NCI-H128 (cell line): ENCODE results near the gene AIPL1.

Experiments used
- DNase-seq: peaks from one replicate; lab custom pipeline; 2025; ENCODE audit not compliant: unreplicated experiment; lab: John Stamatoyannopoulos, UW

The AIPL1 gene

DNA sequence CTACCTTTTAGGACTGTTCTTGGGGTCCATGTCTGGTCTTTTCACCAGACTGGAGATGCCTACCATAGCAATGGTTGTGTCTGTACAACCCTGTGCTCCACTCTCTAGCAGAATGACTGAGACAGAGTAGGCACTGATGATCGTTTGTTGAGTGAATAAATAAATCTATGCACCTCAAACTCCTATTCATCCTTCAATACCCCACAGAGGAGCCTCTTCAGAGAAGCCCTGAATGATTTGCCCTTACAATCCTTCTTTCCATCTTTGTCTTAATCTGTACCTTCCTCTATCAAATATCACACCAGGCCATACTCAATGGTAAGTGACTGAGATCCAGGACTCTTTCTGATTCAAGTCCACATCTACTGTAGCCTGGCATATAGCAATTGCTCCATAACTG, 32.6 kb upstream of the AIPL1 start:
- no peak for DNase-seq

DNA sequence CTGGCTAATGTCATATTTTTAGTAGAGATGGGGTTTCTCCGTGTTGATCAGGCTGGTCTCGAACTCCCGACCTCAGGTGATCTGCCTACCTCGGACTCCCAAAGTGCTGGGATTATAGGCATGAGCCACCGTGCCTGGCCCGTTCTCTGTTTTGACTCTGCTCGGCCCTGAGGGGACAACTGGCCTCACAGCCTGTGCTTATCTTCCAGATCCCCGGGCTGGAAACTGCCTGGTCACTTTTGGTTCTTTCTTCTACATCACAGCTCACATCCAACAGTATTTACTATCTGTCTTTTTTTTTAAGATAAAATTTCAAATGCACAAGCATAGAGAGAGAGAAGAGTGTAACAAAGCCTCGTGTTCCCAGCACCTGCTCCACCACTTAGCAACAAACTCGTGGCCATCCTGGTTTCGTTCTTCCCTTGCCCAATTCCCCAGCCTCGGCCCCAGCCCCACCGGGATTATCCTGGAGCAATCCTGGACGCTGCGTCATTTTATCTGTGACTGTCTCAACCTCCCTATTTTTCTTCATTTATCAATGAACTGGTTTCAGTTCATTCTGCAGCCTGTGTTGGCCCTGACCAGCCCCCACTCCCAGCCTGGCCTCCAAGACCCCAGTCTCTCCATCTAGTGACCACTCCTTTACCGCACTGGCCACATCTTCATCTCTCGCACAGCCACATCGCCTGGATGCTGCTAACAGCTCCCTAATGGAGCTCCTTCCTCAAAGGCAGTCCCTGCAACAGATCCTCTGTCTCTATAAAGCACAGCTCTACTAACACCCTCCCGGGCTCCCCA, 30.5 kb upstream of the AIPL1 start:
- DNase-seq = no peak

DNA sequence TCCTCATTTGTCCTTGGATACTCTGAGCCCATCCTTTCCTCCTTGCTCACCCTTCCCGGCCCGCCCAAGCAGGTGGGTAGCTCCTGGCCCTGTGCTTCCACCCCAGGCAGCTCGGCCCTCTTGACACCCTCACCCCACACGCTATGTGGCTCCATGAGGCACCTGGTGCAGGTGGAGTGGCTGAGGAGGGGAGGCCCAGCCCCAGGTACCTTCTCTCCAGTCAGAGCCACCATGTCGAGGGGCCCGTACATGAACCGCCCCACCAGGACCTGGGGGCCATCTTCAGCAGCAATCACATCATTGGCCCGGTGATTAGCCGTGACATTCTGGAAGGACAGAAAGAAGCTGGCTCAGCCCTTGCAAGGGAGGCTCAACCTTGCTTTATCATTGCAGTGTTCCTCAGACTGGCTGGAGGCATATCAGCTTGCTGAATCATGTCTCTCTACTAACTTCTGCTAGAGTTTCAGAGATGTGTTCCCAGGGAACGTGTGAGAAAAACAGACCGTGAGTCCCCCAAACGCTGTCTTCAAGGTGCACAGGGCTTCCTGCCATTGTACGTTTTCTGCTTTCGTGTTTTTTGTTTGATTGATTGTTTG, 29.6 kb upstream of the AIPL1 start:
- DNase-seq = no peak

DNA sequence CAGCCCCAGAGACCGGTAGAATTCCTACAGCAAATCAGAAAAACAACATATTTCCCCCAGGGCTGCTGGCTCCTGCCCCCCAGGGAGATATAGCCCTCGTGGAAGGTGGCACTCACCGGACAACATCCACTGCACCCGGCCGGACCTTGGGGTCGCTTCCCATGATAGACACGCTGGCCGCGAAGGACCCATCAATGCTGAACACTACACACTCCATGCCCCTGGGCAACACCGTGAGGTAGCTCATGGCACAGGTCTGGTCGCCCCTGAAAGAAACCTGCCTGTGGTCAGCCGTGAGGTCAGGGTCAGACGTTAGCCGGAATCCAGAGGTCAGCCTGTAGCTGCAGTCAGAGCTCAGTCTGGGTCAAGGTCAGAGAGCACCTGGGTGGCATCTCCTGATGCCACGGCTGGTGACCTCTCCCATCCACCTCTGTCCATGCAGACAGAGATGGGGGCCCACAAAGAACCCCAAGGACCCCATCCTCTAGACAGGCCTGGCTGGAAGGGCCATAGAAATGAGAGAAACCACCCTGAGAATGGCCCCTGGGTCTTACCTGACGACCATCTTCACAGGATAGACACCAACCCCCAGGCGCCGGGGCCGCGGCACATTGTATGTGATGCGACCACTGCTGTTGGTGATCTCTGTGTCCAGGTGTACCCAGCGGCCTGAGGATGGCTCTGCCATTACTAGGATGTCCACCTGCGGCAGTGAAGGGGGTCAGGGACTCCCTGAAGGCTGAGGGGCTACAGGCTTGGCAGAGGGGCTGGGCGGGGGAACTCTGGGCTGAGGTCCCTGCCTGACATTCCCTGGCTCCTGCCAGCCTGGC, 28.9 kb upstream of the AIPL1 start:
- DNase-seq = no peak

DNA sequence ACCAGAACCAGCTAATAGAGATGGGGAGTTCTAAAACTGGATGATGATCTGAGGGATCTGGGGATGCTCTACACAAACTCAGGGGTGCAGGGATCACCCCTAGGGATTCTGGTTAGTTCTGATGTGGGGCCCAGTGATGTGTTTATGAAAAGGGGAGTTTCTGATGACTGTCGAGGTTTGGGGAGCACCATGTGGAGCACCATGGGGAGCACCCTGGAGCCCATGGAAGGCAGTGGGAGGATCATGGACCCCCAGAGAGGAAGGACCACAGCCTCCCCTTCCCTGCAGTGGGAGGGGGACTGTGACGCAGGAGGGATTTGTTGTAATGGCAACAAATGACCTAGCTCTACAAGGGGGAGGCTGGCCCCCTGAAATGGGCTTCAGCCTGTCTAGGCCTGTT, 27.8 kb upstream of the AIPL1 start:
- no peak for DNase-seq

DNA sequence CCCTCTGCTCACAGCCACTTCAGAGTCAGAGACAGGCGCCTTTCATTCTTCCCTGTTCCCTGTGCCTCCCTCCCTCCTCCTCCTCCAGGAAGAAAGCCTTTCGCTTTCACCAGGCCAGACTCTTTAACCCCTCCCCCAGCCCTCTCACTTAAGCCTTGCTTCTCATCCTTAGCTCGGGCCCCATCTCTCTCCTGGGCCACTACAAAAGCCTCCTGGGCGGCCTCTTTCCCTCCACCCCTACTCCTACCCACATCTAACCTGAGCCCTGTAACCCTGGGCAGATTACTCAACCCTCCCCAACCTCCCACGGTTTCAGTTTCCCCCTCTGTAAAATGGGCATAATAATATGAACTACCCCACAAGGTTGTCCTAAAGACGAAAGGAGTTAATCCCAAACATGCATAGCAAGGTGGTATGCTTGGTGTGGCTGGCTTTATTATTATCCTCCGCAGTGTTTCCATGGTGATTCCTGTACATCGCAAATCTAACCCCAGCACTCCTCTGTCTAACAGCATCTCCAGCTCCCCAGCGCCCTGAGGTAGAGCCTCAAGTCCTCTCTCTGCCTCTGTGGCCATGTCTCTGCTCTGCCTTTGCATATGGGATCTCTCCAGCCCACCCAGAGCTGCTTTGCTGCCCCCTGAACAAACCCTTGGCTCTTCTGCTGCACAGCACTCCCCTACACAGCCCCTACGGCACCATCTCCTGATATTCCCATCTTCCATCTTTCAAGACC, 27.0 kb upstream of the AIPL1 start:
- DNase-seq = no peak

DNA sequence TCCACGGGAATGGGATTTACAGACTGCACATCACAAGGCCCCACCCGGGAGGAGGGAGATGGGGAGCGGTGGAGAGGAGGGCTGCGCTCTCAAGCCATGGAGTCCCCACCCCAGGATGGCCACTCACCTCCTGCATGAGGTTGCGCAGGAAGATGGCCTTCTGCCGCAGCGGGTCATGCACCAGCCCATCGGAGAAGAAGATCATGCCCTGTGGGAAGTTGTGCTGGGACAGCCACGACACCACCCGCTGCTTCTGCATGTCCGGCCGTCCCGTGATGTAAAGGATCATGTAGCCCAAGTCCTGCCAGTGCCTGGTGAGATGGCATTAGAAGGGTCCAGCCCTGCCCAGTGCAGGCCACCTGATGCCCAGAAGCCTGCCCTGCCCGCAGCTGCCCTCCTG, 26.3 kb upstream of the AIPL1 start:
- DNase-seq = no peak

DNA sequence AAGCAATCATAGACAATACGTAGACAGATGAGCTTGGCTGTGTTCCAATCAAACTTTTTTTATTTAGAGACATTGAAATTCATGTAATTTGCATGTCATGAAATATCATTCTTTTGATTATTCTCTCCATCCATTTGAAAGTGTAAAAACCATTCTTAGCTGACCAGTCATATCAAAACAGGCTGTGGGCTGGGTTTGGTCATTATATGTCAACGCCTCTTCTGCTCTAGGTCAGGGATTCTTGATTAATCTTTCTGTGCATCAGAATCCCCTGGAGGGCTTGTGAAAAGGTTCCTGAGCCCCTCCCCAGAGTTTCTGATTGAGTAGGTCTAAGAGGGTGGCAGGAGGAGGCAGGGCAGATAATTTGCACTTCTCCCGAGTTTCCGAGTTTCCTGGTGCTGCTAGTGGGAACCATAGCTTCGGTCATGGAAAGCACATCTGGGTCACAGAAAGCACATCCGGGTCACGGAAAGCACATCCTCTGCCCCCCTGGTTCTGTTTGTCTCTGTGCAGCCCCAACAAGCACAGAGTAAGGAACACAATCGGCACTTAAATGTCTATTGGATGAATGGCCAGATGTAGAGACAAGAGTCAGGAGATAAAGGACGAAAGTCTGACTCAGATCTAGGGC, 25.7 kb upstream of the AIPL1 start:
- DNase-seq = no peak

DNA sequence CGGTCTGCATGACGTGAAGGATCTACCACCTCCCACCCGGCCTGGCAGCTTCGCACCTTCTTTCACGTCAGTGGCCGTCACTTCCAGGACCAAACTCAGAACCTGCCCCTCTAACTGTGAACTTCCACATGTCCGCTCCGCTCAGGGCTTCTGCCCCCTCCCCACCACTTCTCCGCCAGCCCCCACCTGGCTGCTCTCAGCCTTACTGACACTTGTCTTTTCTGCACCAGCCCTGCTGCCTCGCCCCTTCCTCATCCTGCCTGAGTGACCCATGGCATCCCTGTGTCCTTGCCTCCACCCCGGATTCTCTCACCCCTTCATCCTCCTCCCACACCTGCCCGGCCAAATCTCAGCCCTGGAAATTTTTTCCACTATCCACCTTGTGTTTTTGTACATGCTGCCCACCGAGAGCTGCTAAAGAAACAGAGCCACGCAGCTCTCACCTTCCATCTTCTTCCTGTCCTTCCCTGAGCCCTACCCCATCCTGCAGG, 23.6 kb upstream of the AIPL1 start:
- no peak for DNase-seq

DNA sequence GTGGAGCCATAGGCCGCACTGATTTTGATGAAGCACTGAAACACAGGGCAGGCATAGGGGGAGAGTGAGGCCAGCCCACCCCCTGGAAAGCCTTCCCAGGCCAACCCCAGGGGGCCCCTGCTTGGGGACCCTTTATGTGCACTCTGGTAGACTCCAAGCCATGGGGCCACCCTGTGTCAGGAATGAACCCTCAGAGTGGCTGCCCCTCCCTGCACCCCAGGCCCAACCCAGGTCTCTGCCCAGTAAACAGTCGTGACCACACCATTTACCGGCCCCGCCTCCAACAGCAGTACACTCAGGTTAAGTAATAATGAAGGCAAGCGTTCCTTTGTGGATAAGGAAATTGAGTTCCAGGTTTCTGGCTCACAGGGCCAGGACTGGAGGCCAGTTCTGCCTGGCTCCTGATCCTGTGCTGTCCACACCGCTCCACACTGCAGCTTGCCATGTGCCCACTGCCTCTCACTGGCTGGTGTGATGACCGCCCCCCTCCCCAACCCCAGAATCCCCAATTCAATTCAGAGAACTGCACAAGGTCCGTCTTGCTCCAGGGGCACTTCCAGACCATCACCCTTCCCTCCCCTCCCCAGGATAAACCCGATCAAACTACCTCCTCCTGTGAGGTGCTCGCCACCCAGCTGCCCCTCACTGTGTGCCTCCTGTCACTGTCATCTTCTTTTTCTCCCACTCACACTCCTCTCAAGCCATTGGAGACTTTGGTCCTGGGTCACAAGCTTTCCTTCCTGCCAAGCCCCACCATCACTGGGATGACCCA, 23.0 kb upstream of the AIPL1 start:
- DNase-seq = no peak

DNA sequence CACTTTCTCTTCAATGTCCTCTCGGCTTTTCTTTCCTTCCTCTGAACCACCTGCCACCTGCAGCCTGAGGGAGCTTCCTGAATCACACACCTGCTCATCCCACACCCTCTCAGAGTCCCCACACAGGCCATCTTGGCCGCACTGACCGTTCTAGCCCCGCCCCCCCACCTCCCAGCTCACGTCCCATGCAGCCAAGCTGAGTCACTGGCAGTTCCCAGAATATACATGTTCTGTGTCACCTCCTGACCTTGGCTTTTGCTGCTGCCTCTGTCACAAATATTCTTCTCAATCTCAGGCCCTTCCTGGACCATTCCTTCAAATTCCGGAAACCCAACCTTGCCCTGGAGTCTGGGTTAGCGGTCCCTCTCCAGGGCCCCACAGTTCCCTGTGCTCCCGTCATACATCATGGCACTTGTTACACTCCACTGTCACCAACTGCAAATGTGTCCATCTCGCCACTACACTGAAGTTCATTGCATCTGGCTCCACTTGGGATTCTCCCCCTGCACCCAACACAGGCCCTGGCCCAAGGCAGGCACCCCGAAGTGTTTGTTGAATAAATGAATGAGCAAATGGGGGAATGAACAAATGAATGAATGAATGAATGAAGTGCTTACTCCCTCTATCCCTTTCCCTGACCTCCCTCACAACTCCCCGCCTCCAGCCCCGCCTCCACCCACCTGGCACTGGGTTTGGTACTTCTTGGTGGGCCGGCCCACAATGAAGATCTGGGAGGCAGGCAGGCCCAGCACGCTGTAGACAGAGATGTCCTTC, 22.2 kb upstream of the AIPL1 start:
- DNase-seq = no peak

DNA sequence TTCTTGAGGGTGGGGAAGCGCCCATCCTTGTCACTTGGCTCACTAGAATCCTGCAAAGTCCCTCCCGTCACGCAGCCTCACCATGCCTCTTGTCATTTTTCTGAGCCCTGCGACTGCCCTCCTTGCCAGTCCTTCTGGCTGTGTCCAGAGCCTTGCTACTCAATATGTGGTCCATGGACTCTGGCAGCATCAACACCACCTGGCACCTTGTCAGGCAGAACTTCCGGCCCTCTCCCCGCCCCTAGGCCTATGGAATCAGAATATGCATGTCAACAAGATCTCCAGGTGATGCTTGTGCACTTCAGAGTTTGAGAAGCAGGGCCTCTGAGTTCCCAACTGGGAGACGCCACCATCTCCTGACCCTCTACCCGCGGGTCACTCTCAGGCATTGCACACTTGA, 21.4 kb upstream of the AIPL1 start:
- no peak for DNase-seq

DNA sequence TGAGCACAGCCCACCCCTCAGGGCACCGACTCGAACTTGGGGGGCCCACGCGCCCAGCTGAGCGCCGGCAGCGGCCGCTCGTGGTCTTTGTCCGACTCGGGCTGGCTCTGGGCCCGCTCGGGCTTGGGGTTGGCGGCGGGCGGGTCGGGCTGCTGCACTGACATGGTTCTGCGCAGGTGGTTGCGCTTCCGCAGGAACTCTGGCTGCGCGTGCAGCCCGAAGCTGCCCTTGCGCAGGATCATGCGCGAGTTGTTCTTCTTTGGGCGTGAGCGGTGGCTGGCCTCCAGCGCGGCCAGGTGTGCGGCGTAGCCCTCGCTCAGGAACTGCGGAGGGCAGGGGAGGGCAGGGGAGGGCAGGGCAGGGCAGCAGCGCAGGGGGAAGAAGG, 20.4 kb upstream of the AIPL1 start:
- DNase-seq = no peak

DNA sequence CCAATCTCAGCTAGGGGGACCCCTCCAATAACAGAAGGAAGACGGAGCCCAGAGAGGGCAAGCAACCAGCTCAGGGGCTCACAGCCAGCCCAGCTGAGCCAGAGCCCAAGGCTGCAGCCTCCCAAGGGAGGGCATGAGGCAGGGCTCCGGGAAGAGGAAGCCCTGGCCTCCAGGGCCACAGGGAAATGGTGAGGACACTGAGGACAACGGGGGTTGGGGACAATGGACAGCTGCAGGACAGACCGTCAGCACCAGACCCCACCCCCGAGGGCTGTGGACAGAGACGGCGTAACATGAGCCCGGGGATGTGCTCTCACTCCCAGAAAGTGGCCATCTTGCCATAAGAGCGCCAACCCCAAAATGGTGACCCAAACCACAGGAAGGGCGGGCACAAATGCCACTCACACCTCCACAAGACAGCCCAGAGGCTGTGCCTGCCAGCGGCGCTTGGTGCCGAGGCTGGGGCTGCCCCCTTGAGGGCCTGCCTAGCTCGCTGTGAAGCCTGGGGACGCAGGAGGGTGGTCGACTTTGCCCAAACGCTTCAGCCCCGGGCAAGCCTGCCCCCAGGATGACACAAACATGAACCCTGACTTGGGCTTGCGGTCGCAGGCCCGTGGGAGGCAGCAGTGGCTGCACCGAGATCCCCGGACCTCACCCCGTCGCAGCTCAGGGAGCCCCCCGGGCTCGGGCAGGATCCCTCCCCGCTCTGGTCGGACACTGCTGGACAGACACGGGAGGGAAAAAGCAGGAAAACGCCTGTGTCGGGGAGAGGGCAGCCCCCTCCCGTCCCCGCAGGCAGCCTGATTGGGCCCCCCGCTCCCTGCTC, 19.8 kb upstream of the AIPL1 start:
- no peak for DNase-seq

DNA sequence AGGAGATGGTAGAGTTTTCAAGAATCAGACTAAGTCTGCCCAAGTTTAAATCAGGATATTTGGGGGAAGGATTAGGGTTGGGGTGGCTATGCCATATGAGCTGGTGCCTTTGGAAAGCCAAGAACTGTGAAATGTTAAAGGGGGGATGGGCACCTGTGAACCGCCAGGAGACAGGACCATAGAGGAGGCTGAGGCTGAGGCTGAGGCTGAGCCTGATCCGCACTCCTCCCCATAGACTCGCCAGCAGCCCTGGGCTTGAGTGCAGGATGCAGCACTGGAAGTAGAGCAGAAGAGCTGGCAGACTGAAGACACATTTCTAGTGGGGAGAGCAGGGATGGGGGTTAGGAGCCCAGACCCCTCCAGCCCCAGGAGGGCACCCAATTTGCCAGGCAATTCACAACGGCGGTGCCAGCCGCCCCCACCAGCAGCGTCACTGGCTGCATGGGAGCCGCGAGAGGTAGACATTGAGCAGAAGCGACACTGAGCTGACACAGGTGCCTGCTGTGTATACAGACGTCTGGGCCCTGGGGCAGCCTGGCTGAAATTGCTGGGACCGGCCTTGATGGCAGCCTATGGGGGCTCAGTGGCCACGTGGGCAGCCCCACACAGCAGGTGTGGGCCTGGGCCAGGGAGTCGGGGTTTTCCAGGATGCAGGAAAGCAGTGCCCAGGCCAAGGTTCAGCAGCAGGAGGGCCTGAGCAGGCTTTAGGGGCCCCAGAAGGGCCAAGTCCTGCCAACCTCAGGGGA, 18.5 kb upstream of the AIPL1 start:
- DNase-seq = no peak

DNA sequence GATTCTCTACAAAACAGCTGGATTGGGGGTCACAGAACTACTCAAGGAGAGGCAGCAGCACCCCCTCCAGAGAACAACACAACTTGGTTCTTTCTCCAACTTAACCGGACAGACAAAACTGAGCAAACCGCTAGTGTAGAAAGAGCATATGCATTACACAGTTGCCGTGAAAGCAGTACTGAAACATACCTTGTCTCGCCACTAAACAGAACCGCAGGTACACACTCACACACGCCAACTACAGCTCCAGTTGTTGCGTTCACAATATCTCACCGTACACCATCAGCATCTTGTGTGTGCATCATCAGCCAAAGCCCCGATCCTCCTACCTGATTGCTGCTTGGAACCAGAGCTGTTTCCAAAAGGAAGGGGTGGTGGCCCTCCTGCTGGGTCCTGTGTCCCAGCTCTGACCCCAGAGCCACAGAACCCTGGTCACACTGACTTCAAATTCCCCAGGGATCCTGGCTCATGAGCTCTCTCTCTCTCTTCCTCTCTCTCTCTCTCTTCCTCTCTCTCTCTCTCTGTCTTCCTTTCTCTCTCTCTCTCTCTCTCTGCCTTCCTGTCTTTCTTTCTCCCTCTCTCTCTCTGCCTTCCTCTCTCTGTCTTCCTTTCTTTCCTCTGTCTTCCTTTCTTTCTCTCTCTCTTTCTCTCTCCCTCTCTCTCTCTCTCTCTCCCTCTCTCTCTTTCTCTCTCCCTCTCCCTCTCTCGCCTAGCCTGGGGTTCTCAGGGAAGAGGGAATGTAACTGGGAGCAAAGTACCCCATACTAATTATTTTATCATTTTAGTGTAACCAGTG, 17.7 kb upstream of the AIPL1 start:
- DNase-seq = no peak
